Measurements from ENCODE around the gene PRMT3.

DNA sequence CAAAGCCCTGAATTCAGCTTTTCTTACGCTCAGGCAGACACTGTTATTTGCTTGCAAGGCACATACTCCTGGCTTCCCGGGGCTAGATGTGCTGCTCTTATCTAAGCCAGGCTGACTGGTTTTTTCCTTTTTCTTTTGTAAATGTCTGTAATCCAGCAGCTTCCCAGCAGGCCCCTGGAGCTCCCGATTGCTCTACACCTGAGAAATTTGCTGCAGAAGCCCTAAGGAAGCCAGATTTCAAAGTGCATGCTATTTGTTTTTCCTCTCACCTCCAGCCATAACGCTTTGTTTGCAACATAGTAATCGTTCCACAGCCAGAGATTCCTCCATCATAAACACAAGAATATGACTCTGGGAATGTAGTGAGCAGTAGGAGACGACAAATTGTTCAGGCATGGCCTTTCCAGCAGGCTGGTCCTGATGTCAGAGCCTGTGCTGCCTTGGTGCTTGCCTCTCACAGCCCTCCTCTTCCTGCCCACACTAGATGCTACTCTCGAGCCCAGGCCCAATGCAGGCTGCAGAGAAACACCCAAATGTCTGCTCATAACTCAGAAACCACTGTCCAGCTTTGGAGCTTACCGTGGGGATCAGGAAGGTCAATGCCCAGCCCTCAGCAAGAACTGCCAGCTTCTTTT is 157.2 kb downstream of the PRMT3 start:
- no peak for TF ChIP-seq POLR2A (IDR thresholded peaks at IDR 0.05)
- TF ChIP-seq, protein P1, sequence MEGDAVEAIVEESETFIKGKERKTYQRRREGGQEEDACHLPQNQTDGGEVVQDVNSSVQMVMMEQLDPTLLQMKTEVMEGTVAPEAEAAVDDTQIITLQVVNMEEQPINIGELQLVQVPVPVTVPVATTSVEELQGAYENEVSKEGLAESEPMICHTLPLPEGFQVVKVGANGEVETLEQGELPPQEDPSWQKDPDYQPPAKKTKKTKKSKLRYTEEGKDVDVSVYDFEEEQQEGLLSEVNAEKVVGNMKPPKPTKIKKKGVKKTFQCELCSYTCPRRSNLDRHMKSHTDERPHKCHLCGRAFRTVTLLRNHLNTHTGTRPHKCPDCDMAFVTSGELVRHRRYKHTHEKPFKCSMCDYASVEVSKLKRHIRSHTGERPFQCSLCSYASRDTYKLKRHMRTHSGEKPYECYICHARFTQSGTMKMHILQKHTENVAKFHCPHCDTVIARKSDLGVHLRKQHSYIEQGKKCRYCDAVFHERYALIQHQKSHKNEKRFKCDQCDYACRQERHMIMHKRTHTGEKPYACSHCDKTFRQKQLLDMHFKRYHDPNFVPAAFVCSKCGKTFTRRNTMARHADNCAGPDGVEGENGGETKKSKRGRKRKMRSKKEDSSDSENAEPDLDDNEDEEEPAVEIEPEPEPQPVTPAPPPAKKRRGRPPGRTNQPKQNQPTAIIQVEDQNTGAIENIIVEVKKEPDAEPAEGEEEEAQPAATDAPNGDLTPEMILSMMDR (IDR thresholded peaks at IDR 0.05), result no peak
